GM12878 (cell line): Measurements from ENCODE around the gene TP63.

Experiments
- CTCF ChIP-seq, 3 experiments: IDR thresholded peaks in 2 of 3; conservative IDR thresholded peaks in 1 of 3; 2 replicates each; pipeline ENCODE4 v1.5.1; 2011; ENCODE audit warnings: low read depth in 3 of 3, low read length in 3 of 3, mild to moderate bottlenecking in 3 of 3, control low read depth in 2 of 3, moderate library complexity in 2 of 3, inconsistent platforms in 1 of 3, mixed read lengths in 1 of 3; ENCODE audit not compliant: control insufficient read depth in 2 of 3, insufficient read depth in 1 of 3; ENCODE audit errors: extremely low read depth in 1 of 3
- GABPA ChIP-seq: IDR thresholded peaks from 2 replicates; pipeline ENCODE4 v1.6.1; 2014; ENCODE audit warnings: antibody characterized with exemption, low read depth, mild to moderate bottlenecking, inconsistent platforms
- KDM1A ChIP-seq: fragments of 200-600 bp; sonication (generic); IDR thresholded peaks from 2 replicates; pipeline ENCODE4 v1.6.1; 2016; ENCODE audit warnings: borderline replicate concordance
- NFIC ChIP-seq: IDR thresholded peaks from 2 replicates; pipeline ENCODE4 v1.6.1; 2012; ENCODE audit warnings: low read depth, mild to moderate bottlenecking, inconsistent platforms, low read length, moderate library complexity
- POLR2A ChIP-seq: IDR thresholded peaks from 2 replicates; pipeline ENCODE4 v1.6.1; 2011; ENCODE audit warnings: low read depth, mild to moderate bottlenecking, low read length
- POLR2AphosphoS5 ChIP-seq: IDR thresholded peaks from 2 replicates; pipeline ENCODE4 v1.6.1; 2011; ENCODE audit warnings: mild to moderate bottlenecking, low read length, inconsistent platforms
- SUZ12 ChIP-seq: fragments of 200-600 bp; sonication (generic); IDR thresholded peaks from one replicate; pipeline ENCODE4 v1.6.1; 2018; ENCODE audit warnings: antibody characterized with exemption, mild to moderate bottlenecking; ENCODE audit not compliant: unreplicated experiment
- USF2 ChIP-seq: IDR thresholded peaks from 2 replicates; pipeline ENCODE4 v1.6.1; 2011; ENCODE audit warnings: low read depth, low read length, improper control_type of control experiment, borderline replicate concordance
- ZNF207 ChIP-seq: fragments of 450-650 bp; IDR thresholded peaks from 2 replicates; pipeline ENCODE4 v1.6.1; 2014; ENCODE audit warnings: antibody characterized with exemption, mild to moderate bottlenecking, borderline replicate concordance

GRCh38 chr3:189588475-189589178 is 42.6 kb upstream of the TP63 start:
- TF ChIP-seq CTCF (IDR thresholded peaks at IDR 0.05 in 2 of 3, conservative IDR thresholded peaks at IDR 0.05 in 1 of 3; ENCODE audit: control insufficient read depth in 2 of 3, extremely low read depth in 1 of 3, insufficient read depth in 1 of 3, low read depth in 3 of 3, low read length in 3 of 3), result no peak
- TF ChIP-seq KDM1A, result no peak
- TF ChIP-seq NFIC, result no peak
- no peak for TF ChIP-seq POLR2A
- TF ChIP-seq ZNF207, result no peak
- TF ChIP-seq POLR2AphosphoS5, result no peak
- TF ChIP-seq SUZ12, result no peak
- no peak for TF ChIP-seq USF2
- TF ChIP-seq GABPA, result no peak
